Kidney epithelial cell (primary cell): ENCODE results near the gene TDRD3. TPM values are rescaled to one million over a fixed set of nuclear protein-coding genes. Genes with fewer than 3 reads are reported as not detected.
A peak's percentile ranks its signal among the peaks of the same experiment; 100 is the strongest.

ENCODE experiments used
- DNase-seq: peaks from one replicate; pipeline ENCODE4 v3.0.0-alpha.2; 2010; ENCODE audit warnings: low read depth
- H3K27me3 ChIP-seq: 2 replicates; pipeline ENCODE4 v1.6.0; 2011; ENCODE audit warnings: low read length; ENCODE audit not compliant: control insufficient read depth, insufficient read depth
- H3K36me3 ChIP-seq: 2 replicates; pipeline ENCODE4 v1.5.1; 2011; ENCODE audit warnings: low read length; ENCODE audit not compliant: control insufficient read depth, insufficient read depth
- H3K4me3 ChIP-seq: 2 replicates; pipeline ENCODE4 v1.5.1; 2011; ENCODE audit warnings: low read depth, mild to moderate bottlenecking, control low read depth, low read length
- CTCF ChIP-seq: IDR thresholded peaks from 2 replicates; pipeline ENCODE4 v1.5.1; 2011; ENCODE audit warnings: mild to moderate bottlenecking, moderate library complexity, low read length, control low read depth, inconsistent platforms; ENCODE audit not compliant: insufficient read depth, poor library complexity, severe bottlenecking
- total RNA-seq: library from RNA; depleted of rRNA; stranded (reverse); fragments of >200 nt; gene quantifications from 2 replicates; pipeline ENCODE4 v1.2.3, GENCODE V29; 2015

The TDRD3 gene
- total RNA-seq, 1 donor from 2014 or later = 15.7 TPM

- no peak for TF ChIP-seq CTCF
- no peaks in the 10 kb centered on the region for H3K36me3 ChIP-seq
- H3K4me3 ChIP-seq = no peak overlapping the region
- DNase-seq = no peak
- H3K27me3 ChIP-seq = no peaks in the 10 kb centered on the region
Measured at GRCh38 chr13:60611523-60611922, 214.5 kb downstream of the TDRD3 start.

GRCh38 chr13:60612593-60612992, 215.6 kb downstream of the TDRD3 start:
- Histone ChIP-seq H3K27me3 (no peaks in the 10 kb centered on the region), H3K4me3 (no peak overlapping the region), H3K36me3 (no peaks in the 10 kb centered on the region)
- no peak for DNase-seq
- no peak for TF ChIP-seq CTCF

GRCh38 chr13:60613080-60613479, 216.1 kb downstream of the TDRD3 start:
- no peak for TF ChIP-seq CTCF

GRCh38 chr13:60617991-60618733, 221.1 kb downstream of the TDRD3 start:
- peak; percentile 31 for TF ChIP-seq CTCF
- Histone ChIP-seq H3K4me3 (no peak overlapping the region), H3K36me3 (no peaks in the 10 kb centered on the region), H3K27me3 (no peaks in the 10 kb centered on the region)
- no peak for DNase-seq

More at GRCh38 chr13:60613080-60613479, 216.1 kb downstream of the TDRD3 start:
- Histone ChIP-seq H3K36me3 (no peaks in the 10 kb centered on the region), H3K4me3 (no peak overlapping the region), H3K27me3 (no peaks in the 10 kb centered on the region)
- DNase-seq = no peak

GRCh38 chr13:60619461-60619860, 222.4 kb downstream of the TDRD3 start:
- no peak for DNase-seq
- TF ChIP-seq CTCF = no peak
- no peaks in the 10 kb centered on the region for H3K27me3 ChIP-seq
- H3K4me3 ChIP-seq = no peak overlapping the region
- H3K36me3 ChIP-seq = no peaks in the 10 kb centered on the region
